HEK293 (cell line): ENCODE measurements around the gene ZAP70.

Source experiments
- HOXA7 ChIP-seq: sonication (generic); formaldehyde crosslinking; IDR thresholded peaks from 2 replicates; pipeline ENCODE4 v1.8.1; 2022; ENCODE audit warnings: missing genetic modification reagents, borderline replicate concordance
- PBX3 ChIP-seq: sonication (generic); formaldehyde crosslinking; IDR thresholded peaks from 2 replicates; pipeline ENCODE4 v1.8.1; 2022; ENCODE audit warnings: mild to moderate bottlenecking, moderate library complexity, missing genetic modification reagents
- ZNF146 ChIP-seq: fragments of 450-650 bp; formaldehyde crosslinking; IDR thresholded peaks from 2 replicates; pipeline ENCODE4 v1.5.1; 2016; ENCODE audit warnings: missing biosample characterization, missing genetic modification characterization
- ZNF23 ChIP-seq: fragments of 450-650 bp; formaldehyde crosslinking; IDR thresholded peaks from 2 replicates; pipeline ENCODE4 v1.5.1; 2016; ENCODE audit warnings: missing biosample characterization, missing genetic modification characterization, borderline replicate concordance
- ZNF266 ChIP-seq: fragments of 450-650 bp; formaldehyde crosslinking; IDR thresholded peaks from 2 replicates; pipeline ENCODE4 v1.5.1; 2016; ENCODE audit warnings: missing biosample characterization, missing genetic modification characterization, low read depth
- ZNF274 ChIP-seq, 2 experiments: fragments of 200-500 bp in 1 of 2; fragments of 450-650 bp in 1 of 2; sonication (Bioruptor generic) in 1 of 2; formaldehyde crosslinking in 1 of 2; IDR thresholded peaks; 2 replicates each; pipeline versions ENCODE4 v1.5.1 to v1.6.1; 2014 to 2016; ENCODE audit warnings: borderline replicate concordance in 1 of 2, inconsistent platforms in 1 of 2, low read length in 1 of 2, missing biosample characterization in 1 of 2, missing genetic modification characterization in 1 of 2
- ZNF335 ChIP-seq: fragments of 450-650 bp; formaldehyde crosslinking; conservative IDR thresholded peaks from 2 replicates; pipeline ENCODE4 v1.5.1; 2016; ENCODE audit warnings: missing biosample characterization, missing genetic modification characterization
- ZNF488 ChIP-seq: fragments of 450-650 bp; formaldehyde crosslinking; IDR thresholded peaks from 2 replicates; pipeline ENCODE4 v1.5.1; 2016; ENCODE audit warnings: missing biosample characterization, missing genetic modification characterization
- ZNF777 ChIP-seq: fragments of 450-650 bp; formaldehyde crosslinking; IDR thresholded peaks from 2 replicates; pipeline ENCODE4 v1.5.1; 2017; ENCODE audit warnings: missing biosample characterization, missing genetic modification characterization, borderline replicate concordance
- TF ChIP-seq, protein P1 (sequence below): fragments of 450-650 bp; formaldehyde crosslinking; IDR thresholded peaks from 2 replicates; pipeline ENCODE4 v1.5.1; 2016; ENCODE audit warnings: missing biosample characterization, missing genetic modification characterization
- TF ChIP-seq, protein P2 (sequence below): fragments of 450-650 bp; formaldehyde crosslinking; IDR thresholded peaks from 2 replicates; pipeline ENCODE4 v1.5.1; 2016; ENCODE audit warnings: missing biosample characterization, missing genetic modification characterization, low read depth
- TF ChIP-seq, protein P3 (sequence below): fragments of 450-650 bp; formaldehyde crosslinking; IDR thresholded peaks from 2 replicates; pipeline ENCODE4 v1.5.1; 2017; ENCODE audit warnings: missing biosample characterization, missing genetic modification characterization

DNA sequence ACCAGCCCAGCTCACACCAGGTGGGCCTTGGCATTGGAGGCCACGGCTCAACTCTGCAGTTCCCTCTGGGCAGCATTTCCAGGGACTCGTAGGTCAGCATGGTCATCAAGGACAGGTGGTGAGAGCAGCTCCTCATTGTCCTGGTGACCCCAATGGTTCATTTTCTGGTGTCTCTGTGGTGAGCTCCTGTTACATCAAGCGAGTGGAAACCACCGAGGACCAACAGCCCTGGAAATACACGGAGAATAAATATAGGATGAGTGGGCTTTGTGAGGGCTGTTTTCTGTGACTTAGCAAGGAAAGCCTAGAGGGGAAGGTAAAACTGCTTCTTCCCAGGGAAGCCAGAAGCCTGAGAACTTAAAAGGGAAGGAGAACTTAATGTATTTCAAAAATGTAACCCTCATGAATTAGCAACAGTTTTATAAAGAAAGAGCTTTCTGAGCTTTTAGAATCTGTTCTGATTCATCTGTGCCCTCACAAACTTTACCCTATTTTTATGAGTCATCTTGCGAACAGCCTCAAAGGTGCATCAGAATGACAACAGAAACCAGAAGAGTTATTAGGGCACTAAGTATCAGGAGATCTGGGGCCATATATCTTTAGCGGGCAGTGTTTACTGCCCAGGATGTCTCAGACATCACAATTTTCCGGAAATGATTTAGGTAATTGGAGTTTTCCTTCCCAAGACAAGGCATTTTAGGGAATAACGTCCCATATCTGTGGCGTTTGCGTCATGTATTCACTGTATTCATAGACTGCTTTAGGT is 25.1 kb upstream of the ZAP70 start:
- TF ChIP-seq, protein P1, sequence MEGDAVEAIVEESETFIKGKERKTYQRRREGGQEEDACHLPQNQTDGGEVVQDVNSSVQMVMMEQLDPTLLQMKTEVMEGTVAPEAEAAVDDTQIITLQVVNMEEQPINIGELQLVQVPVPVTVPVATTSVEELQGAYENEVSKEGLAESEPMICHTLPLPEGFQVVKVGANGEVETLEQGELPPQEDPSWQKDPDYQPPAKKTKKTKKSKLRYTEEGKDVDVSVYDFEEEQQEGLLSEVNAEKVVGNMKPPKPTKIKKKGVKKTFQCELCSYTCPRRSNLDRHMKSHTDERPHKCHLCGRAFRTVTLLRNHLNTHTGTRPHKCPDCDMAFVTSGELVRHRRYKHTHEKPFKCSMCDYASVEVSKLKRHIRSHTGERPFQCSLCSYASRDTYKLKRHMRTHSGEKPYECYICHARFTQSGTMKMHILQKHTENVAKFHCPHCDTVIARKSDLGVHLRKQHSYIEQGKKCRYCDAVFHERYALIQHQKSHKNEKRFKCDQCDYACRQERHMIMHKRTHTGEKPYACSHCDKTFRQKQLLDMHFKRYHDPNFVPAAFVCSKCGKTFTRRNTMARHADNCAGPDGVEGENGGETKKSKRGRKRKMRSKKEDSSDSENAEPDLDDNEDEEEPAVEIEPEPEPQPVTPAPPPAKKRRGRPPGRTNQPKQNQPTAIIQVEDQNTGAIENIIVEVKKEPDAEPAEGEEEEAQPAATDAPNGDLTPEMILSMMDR (tag by site-specific recombination): no peak
- TF ChIP-seq ZNF146 (tag by site-specific recombination): no peak
- TF ChIP-seq ZNF266 (tag by site-specific recombination): no peak
- TF ChIP-seq ZNF23 (tag by site-specific recombination): no peak
- no peak for TF ChIP-seq PBX3
- TF ChIP-seq ZNF274 (IDR thresholded peaks at IDR 0.05; ENCODE audit: low read length): no peak
- no peak for TF ChIP-seq ZNF274 (tag by site-specific recombination; IDR thresholded peaks at IDR 0.05; ENCODE audit: borderline replicate concordance)
- TF ChIP-seq, protein P2, sequence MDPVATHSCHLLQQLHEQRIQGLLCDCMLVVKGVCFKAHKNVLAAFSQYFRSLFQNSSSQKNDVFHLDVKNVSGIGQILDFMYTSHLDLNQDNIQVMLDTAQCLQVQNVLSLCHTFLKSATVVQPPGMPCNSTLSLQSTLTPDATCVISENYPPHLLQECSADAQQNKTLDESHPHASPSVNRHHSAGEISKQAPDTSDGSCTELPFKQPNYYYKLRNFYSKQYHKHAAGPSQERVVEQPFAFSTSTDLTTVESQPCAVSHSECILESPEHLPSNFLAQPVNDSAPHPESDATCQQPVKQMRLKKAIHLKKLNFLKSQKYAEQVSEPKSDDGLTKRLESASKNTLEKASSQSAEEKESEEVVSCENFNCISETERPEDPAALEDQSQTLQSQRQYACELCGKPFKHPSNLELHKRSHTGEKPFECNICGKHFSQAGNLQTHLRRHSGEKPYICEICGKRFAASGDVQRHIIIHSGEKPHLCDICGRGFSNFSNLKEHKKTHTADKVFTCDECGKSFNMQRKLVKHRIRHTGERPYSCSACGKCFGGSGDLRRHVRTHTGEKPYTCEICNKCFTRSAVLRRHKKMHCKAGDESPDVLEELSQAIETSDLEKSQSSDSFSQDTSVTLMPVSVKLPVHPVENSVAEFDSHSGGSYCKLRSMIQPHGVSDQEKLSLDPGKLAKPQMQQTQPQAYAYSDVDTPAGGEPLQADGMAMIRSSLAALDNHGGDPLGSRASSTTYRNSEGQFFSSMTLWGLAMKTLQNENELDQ (tag by site-specific recombination): no peak
- TF ChIP-seq ZNF488 (tag by site-specific recombination): no peak
- TF ChIP-seq HOXA7 (CRISPR knock-in tag): no peak
- TF ChIP-seq ZNF777 (tag by site-specific recombination): no peak
- TF ChIP-seq, protein P3, sequence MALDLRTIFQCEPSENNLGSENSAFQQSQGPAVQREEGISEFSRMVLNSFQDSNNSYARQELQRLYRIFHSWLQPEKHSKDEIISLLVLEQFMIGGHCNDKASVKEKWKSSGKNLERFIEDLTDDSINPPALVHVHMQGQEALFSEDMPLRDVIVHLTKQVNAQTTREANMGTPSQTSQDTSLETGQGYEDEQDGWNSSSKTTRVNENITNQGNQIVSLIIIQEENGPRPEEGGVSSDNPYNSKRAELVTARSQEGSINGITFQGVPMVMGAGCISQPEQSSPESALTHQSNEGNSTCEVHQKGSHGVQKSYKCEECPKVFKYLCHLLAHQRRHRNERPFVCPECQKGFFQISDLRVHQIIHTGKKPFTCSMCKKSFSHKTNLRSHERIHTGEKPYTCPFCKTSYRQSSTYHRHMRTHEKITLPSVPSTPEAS: no peak
- no peak for TF ChIP-seq ZNF335 (tag by site-specific recombination)
